HG03108 (cell line): ENCODE results near the gene ARMC5.
"Not testable (repeated sequence)": the region's sequence is repeated elsewhere in the genome, so short reads cannot be mapped to it uniquely, and the experiment has no call there.

Source experiments
- ATAC-seq: cut with Tn5 transposase; IDR thresholded peaks from one replicate; pipeline ENCODE4 v1.9.1; 2021; ENCODE audit warnings: moderate library complexity; ENCODE audit not compliant: unreplicated experiment

ARMC5 gene

GRCh38 chr16:31435341-31436220 lies 23.7 kb upstream of the ARMC5 start:
- no peak for ATAC-seq

GRCh38 chr16:31436221-31437045 lies 22.9 kb upstream of the ARMC5 start:
- ATAC-seq: no peak

GRCh38 chr16:31438414-31438813 lies 20.9 kb upstream of the ARMC5 start:
- no peak for ATAC-seq

GRCh38 chr16:31439023-31439422 lies 20.3 kb upstream of the ARMC5 start:
- ATAC-seq: not testable (repeated sequence)

DNA sequence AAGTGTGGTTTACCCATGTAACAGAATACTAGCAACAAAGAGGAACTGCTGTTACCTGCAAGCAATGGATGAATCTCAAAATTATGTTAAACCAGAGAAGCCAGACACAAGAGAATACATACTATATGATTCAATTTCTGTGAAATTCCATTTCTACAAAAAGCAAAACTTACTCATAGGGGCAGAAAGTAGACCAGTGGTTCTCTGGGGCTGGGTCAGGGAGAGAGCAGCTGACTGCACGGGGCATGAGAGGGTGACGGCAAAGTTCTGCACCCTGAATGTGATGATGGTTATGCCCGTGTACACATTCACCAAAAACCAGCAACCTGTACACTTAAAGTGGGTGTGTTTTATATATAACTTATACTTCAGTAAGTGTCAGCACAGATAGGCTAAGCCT lies 19.8 kb upstream of the ARMC5 start:
- no peak for ATAC-seq

GRCh38 chr16:31440516-31441184 lies 18.7 kb upstream of the ARMC5 start:
- no peak for ATAC-seq

DNA sequence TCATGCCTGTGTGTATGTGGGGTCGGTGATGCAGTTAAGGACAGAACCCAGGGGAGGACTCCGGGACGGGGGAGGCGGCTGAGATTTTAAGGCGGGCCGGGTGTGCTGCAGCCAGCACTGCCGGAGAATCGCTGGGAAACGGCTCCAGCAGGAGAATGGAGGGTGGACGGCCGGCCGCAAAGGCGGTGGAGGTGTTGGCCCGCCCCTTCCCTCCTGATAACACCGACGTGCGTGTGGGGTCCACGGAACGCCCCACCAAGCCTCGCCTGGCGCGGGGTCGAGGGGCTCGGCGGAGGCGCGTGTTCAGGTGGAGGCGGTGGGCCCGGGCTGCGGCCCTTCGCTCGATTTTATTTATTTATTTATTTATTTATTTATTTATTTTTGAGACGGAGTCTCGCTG lies 17.3 kb upstream of the ARMC5 start:
- ATAC-seq: no peak

- ATAC-seq: not testable (repeated sequence)
These were observed 13.4 kb upstream of the ARMC5 start for GRCh38 chr16:31445931-31446330.

DNA sequence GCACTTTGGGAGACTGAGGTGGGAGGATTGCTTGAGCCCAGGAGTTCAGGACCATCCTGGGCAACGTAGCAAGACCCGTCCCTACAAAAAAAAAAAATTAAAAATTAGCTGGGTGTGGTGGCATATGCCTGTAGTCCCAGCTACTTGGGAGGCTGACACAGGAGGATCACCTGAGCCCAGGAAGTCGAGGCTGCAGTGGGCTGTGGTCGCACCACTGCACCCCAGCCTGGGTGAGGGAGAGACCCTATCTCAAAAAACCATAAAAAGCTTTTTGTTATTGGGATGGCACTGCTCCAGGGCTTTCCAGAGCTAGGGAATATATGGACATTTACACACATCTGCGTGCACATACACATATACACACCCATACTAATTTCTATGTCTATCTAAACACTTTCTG lies 8.1 kb upstream of the ARMC5 start:
- no peak for ATAC-seq

GRCh38 chr16:31451681-31452351 lies 7.5 kb upstream of the ARMC5 start:
- ATAC-seq: no peak

- ATAC-seq: no peak
These were observed 6.6 kb upstream of the ARMC5 start for GRCh38 chr16:31452631-31453106.

GRCh38 chr16:31453255-31454204 lies 5.8 kb upstream of the ARMC5 start:
- ATAC-seq: no peak

DNA sequence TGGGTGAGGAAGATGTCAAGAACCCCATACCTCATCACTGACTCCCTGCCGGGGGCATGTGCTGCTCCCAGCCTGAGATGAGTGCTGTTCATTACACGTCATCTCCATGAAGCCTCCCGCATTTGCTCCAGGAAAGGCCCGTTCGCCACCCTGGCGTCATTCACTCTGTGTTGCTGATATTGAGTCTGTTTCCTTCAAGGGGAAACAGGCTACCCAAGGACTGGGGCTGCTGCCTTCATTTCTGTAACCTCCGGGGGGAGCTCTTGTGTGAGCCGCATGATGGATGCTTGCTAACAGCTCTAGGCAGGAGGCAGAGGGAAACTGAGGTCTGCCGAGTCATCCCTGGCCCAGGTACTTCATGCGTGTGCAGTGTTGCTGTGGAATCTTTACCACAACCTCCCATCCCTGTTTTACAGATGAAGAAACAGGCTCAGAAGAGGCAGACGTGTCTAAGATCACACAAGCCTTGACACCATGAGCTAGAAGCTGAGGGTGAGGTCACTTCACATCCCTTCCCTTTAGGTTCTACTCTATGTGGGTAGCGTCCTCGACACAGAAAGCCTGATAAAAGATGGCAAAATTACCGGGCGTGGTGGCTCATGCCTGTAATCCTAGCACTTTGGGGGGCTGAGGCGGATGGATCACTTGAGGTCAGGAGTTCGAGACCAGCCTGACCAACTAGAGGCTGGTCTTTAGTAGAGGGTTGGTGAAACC lies 3.5 kb upstream of the ARMC5 start:
- no peak for ATAC-seq

GRCh38 chr16:31456988-31457360 lies 2.3 kb upstream of the ARMC5 start:
- ATAC-seq: no peak

GRCh38 chr16:31458073-31458843 lies 1.0 kb upstream of the ARMC5 start:
- ATAC-seq: peak; percentile 14

- peak; percentile 60 for ATAC-seq
These were observed 633 bp downstream of the ARMC5 start for GRCh38 chr16:31459687-31460581.

DNA sequence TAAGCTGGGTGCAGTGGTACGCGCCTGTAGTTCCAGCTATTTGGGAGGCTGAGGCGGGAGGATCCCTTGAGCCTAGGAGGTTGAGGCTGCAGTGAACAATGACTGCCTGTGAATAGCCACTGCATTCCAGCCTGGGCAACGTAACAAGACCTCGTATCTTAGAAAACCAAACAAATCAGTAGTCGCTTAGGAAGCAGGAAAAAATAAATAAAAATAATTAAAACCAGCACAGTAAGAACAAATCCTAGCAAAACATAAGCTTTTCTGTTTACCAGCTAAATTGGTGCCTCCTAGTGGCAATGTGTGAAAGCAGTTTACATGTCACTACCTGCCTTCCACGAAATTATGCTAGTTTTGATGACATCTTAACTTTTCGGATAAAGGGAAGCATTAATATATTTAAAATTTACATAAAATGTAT lies 1.3 kb downstream of the ARMC5 start:
- ATAC-seq: no peak
